SK-N-SH (cell line): Measurements from ENCODE around the gene CDH4. TPM values are rescaled to one million over a fixed set of nuclear protein-coding genes. Genes with fewer than 3 reads are reported as not detected.

Experiments used
- CTCF ChIA-PET: fragments of 300-600, 350-600 bp; formaldehyde crosslinking; extraction: SDS; loops from one replicate; lab custom pipeline; 2021; lab: Yijun Ruan, JAX
- POLR2A ChIA-PET: fragments of 350-600 bp; sonication (Branson Sonifier 250); formaldehyde crosslinking; extraction: SDS; loops from one replicate; lab custom pipeline; 2020; ENCODE audit warnings: antibody characterized with exemption, inconsistent platforms; lab: Yijun Ruan, JAX
- DNase-seq: peaks from one replicate; pipeline ENCODE4 v3.0.0; 2012
- H2AFZ ChIP-seq: fragments of 200-600 bp; sonication (generic); 2 replicates; pipeline ENCODE4 v1.8.1; 2016; ENCODE audit warnings: antibody characterized with exemption, mild to moderate bottlenecking, low read depth
- H3F3A ChIP-seq: fragments of 200-600 bp; sonication (generic); replicated peaks from 2 replicates; pipeline ENCODE3; 2016; ENCODE audit warnings: antibody characterized with exemption, mild to moderate bottlenecking; ENCODE audit not compliant: insufficient read depth
- H3K27ac ChIP-seq, 2 experiments: fragments of 200-500 bp in 1 of 2; fragments of 200-600 bp in 1 of 2; sonication (Bioruptor generic) in 1 of 2; sonication (generic), shearing (Covaris generic) in 1 of 2; 2 replicates each; pipeline versions ENCODE4 v1.5.1 to v1.6.1; 2014 to 2016; ENCODE audit warnings: low read depth in 2 of 2, inconsistent platforms in 1 of 2, low read length in 1 of 2, mild to moderate bottlenecking in 1 of 2, mixed read lengths in 1 of 2
- H3K27me3 ChIP-seq: fragments of 200-600 bp; sonication (generic), shearing (Covaris generic); 2 replicates; pipeline ENCODE4 v1.6.1; 2016; ENCODE audit warnings: mixed run types; ENCODE audit not compliant: insufficient read depth
- H3K36me3 ChIP-seq, 2 experiments: fragments of 200-500 bp in 1 of 2; fragments of 200-600 bp in 1 of 2; sonication (Bioruptor generic) in 1 of 2; sonication (generic) in 1 of 2; replicated peaks in 1 of 2; 2 replicates each; pipeline versions ENCODE3 to v1.5.1; 2014 to 2016; ENCODE audit warnings: low read length in 1 of 2, mild to moderate bottlenecking in 1 of 2; ENCODE audit not compliant: insufficient read depth in 2 of 2, control insufficient read depth in 1 of 2
- H3K4me1 ChIP-seq, 2 experiments: fragments of 200-500 bp in 1 of 2; fragments of 200-600 bp in 1 of 2; sonication (Bioruptor generic) in 1 of 2; sonication (generic), shearing (Covaris generic) in 1 of 2; 2 replicates each; pipeline versions ENCODE4 v1.5.1 to v1.6.1; 2014 to 2016; ENCODE audit warnings: low read depth in 1 of 2, low read length in 1 of 2, mixed run types in 1 of 2; ENCODE audit not compliant: insufficient read depth in 2 of 2, control insufficient read depth in 1 of 2
- H3K4me2 ChIP-seq: fragments of 200-600 bp; sonication (generic), shearing (Covaris generic); 2 replicates; pipeline ENCODE4 v1.6.1; 2017; ENCODE audit warnings: mixed run types
- H3K4me3 ChIP-seq, 2 experiments: fragments of 200-500 bp in 1 of 2; fragments of 200-600 bp in 1 of 2; sonication (Bioruptor generic) in 1 of 2; sonication (generic), shearing (Covaris generic) in 1 of 2; 2 replicates each; pipeline versions ENCODE4 v1.5.1 to v1.8.1; 2014 to 2016; ENCODE audit warnings: low read depth in 2 of 2, inconsistent platforms in 1 of 2, low read length in 1 of 2, mild to moderate bottlenecking in 1 of 2, mixed read lengths in 1 of 2, moderate library complexity in 1 of 2
- H3K79me2 ChIP-seq: fragments of 200-600 bp; sonication (generic); 2 replicates; pipeline ENCODE4 v1.8.1; 2017; ENCODE audit warnings: mild to moderate bottlenecking; ENCODE audit not compliant: insufficient read depth
- H3K9ac ChIP-seq: fragments of 200-600 bp; sonication (generic); 2 replicates; pipeline ENCODE4 v1.6.1; 2017; ENCODE audit warnings: mixed run types
- H3K9me2 ChIP-seq: fragments of 200-600 bp; sonication (generic); 2 replicates; pipeline ENCODE4 v1.6.1; 2017; ENCODE audit warnings: mixed run types
- H3K9me3 ChIP-seq: fragments of 200-600 bp; sonication (generic); 2 replicates; pipeline ENCODE4 v1.6.1; 2017; ENCODE audit warnings: mixed run types, mild to moderate bottlenecking, moderate library complexity
- H4K20me1 ChIP-seq: fragments of 200-600 bp; sonication (generic); 2 replicates; pipeline ENCODE4 v1.6.1; 2017; ENCODE audit warnings: mild to moderate bottlenecking, mixed run types; ENCODE audit not compliant: insufficient read depth
- CHD2 ChIP-seq: fragments of 150-350 bp; IDR thresholded peaks from 2 replicates; pipeline ENCODE4 v1.6.1; 2018; ENCODE audit warnings: low read length; ENCODE audit not compliant: partially characterized antibody
- CTCF ChIP-seq: fragments of 200-600 bp; sonication (generic); IDR thresholded peaks from 2 replicates; pipeline ENCODE4 v1.6.1; 2017; ENCODE audit warnings: antibody characterized with exemption, mild to moderate bottlenecking, moderate library complexity
- ELF1 ChIP-seq: IDR thresholded peaks from 2 replicates; pipeline ENCODE4 v1.4.0; 2012
- EP300 ChIP-seq, 2 experiments: IDR thresholded peaks; 2 replicates each; pipeline versions ENCODE4 v1.4.0 to v1.6.1; 2012; ENCODE audit warnings: borderline replicate concordance in 1 of 2, low read depth in 1 of 2, low read length in 1 of 2
- FOXJ3 ChIP-seq: sonication (generic); formaldehyde crosslinking; IDR thresholded peaks from 2 replicates; pipeline ENCODE4 v1.5.1; 2020; ENCODE audit warnings: mild to moderate bottlenecking, missing genetic modification reagents
- GABPA ChIP-seq: IDR thresholded peaks from 2 replicates; pipeline ENCODE4 v1.4.0; 2012; ENCODE audit warnings: low read depth, mild to moderate bottlenecking
- GATA2 ChIP-seq: sonication (generic); formaldehyde crosslinking; IDR thresholded peaks from 2 replicates; pipeline ENCODE4 v1.5.0; 2020; ENCODE audit warnings: mild to moderate bottlenecking, missing genetic modification reagents
- JUND ChIP-seq: IDR thresholded peaks from 2 replicates; pipeline ENCODE4 v1.4.0; 2012
- MAX ChIP-seq: IDR thresholded peaks from 2 replicates; pipeline ENCODE4 v1.4.0; 2012; ENCODE audit warnings: low read depth
- MEF2A ChIP-seq: IDR thresholded peaks from 2 replicates; pipeline ENCODE4 v1.4.0; 2012; ENCODE audit warnings: low read depth, borderline replicate concordance
- NRF1 ChIP-seq: IDR thresholded peaks from 2 replicates; pipeline ENCODE4 v1.6.1; 2012; ENCODE audit warnings: low read depth, mild to moderate bottlenecking, low read length
- RFX5 ChIP-seq: IDR thresholded peaks from 2 replicates; pipeline ENCODE4 v1.6.1; 2012; ENCODE audit warnings: mild to moderate bottlenecking, improper control_type of control experiment, low read length
- RXRA ChIP-seq: IDR thresholded peaks from 2 replicates; pipeline ENCODE4 v1.4.0; 2012; ENCODE audit warnings: low read depth, mild to moderate bottlenecking, borderline replicate concordance
- TAF1 ChIP-seq: IDR thresholded peaks from 2 replicates; pipeline ENCODE4 v1.6.1; 2012; ENCODE audit warnings: low read depth, mild to moderate bottlenecking, low read length, moderate library complexity, borderline replicate concordance
- YY1 ChIP-seq: IDR thresholded peaks from 2 replicates; pipeline ENCODE4 v1.4.0; 2012; ENCODE audit warnings: low read depth, mild to moderate bottlenecking
- WGBS: methylation state at CpG from one replicate; pipeline ENCODE4 v1.1.6; 2017; ENCODE audit warnings: low lambda C conversion rate; 5-methylcytosine and 5-hydroxymethylcytosine counted together
- polyA plus RNA-seq, 3 experiments: library from polyadenylated mRNA; depleted of rRNA; stranded (reverse); fragments of >200 nt; gene quantifications; 2 replicates each; pipeline ENCODE4 v1.2.3, GENCODE V29; 2012

CDH4 gene
- polyA plus RNA-seq, 1 of the 3 experiments (the other 2 are of a cell fraction) = not detected

GRCh38 chr20:61295682-61296628 lies 43.9 kb downstream of the CDH4 start:
- Histone ChIP-seq H4K20me1 (no peaks in the 10 kb centered on the region), H3K9ac (no peak overlapping the region), H3K9me2 (no peaks in the 10 kb centered on the region), H2AFZ (no peak overlapping the region), H3K27ac (no peak overlapping the region), H3K4me2 (no peak overlapping the region), H3K4me1 (no peaks in the 10 kb centered on the region), H3K36me3 (no peaks in the 10 kb centered on the region), H3K9me3 (no peaks in the 10 kb centered on the region), H3F3A (no peaks in the 10 kb centered on the region), H3K79me2 (no peaks in the 10 kb centered on the region), H3K27me3 (no peaks in the 10 kb centered on the region), H3K4me3 (no peak overlapping the region)
- POLR2A ChIA-PET = no interaction called here
- DNase-seq = peak; percentile 39
- TF ChIP-seq CTCF (no peak), MAX (no peak), GATA2 (CRISPR knock-in tag) (no peak), FOXJ3 (CRISPR knock-in tag) (no peak), JUND (no peak), CHD2 (no peak), ELF1 (no peak)
- 56% methylated on average over 33 of the region's 33 CpGs for WGBS
- CTCF ChIA-PET = no interaction called here

- Histone ChIP-seq H3K9me2 (no peaks in the 10 kb centered on the region), H3K36me3 (no peaks in the 10 kb centered on the region), H3K4me2 (no peak overlapping the region), H3K9ac (no peak overlapping the region), H3K4me1 (no peaks in the 10 kb centered on the region), H3F3A (no peaks in the 10 kb centered on the region), H3K4me3 (no peak overlapping the region), H2AFZ (no peak overlapping the region), H3K27ac (no peak overlapping the region), H3K79me2 (no peaks in the 10 kb centered on the region), H3K27me3 (no peaks in the 10 kb centered on the region), H3K9me3 (no peaks in the 10 kb centered on the region), H4K20me1 (no peaks in the 10 kb centered on the region)
- ChIA-PET POLR2A (no interaction called here), CTCF (no interaction called here)
- no peak for TF ChIP-seq CTCF
- TF ChIP-seq YY1 = no peak
- no peak for TF ChIP-seq ELF1
- no peak for TF ChIP-seq TAF1
- no peak for TF ChIP-seq FOXJ3 (CRISPR knock-in tag)
- TF ChIP-seq EP300 (IDR thresholded peaks at IDR 0.05; ENCODE audit: borderline replicate concordance in 1 of 2, low read depth in 1 of 2, low read length in 1 of 2) = no peak
- no peak for TF ChIP-seq GABPA
- no peak for TF ChIP-seq MEF2A
- TF ChIP-seq NRF1 = no peak
- no peak for TF ChIP-seq RXRA
- TF ChIP-seq RFX5 = no peak
- TF ChIP-seq MAX = no peak
- no peak for DNase-seq
- WGBS = 65% methylated on average over 14 of the region's 14 CpGs
Observed at GRCh38 chr20:61296629-61297019, 44.6 kb downstream of the CDH4 start.
